ENCODE data around the gene KCTD4.

The KCTD4 gene

GRCh38 chr13:45232591-45232990 lies 31.7 kb upstream of the KCTD4 start:
- Histone ChIP-seq H3K9me2 (replicated peaks; ENCODE audit: insufficient read depth, low read length) (no peaks in the 10 kb centered on the region), H3K36me3 (replicated peaks; ENCODE audit: insufficient read depth, low read length) (no peaks in the 10 kb centered on the region), H3K4me1 (ENCODE audit: low read length) (no peaks in the 10 kb centered on the region), H3K9me3 (replicated peaks; ENCODE audit: insufficient read depth, low read length) (no peaks in the 10 kb centered on the region), H4K20me1 (ENCODE audit: insufficient read depth, low read length) (no peaks in the 10 kb centered on the region), H3K4me3 (ENCODE audit: low read length) (no peak overlapping the region), H3K9ac (ENCODE audit: low read length) (no peak overlapping the region), H3K79me2 (ENCODE audit: low read length) (no peaks in the 10 kb centered on the region), H3K4me2 (ENCODE audit: low read depth, low read length) (no peak overlapping the region), H3F3A (ENCODE audit: insufficient read depth, low read length) (no peaks in the 10 kb centered on the region), H3K27me3 (replicated peaks; ENCODE audit: insufficient read depth, low read length) (no peaks in the 10 kb centered on the region), H2AFZ (ENCODE audit: low read length) (no peak overlapping the region), H3K27ac (ENCODE audit: low read length) (no peak overlapping the region)
- no peak for TF ChIP-seq CTCF (IDR thresholded peaks at IDR 0.05; ENCODE audit: low read length)
- no peak for TF ChIP-seq EZH2 (optimal IDR thresholded peaks at IDR 0.05; ENCODE audit: low read depth, low read length)
- no peak for TF ChIP-seq EZH2phosphoT487 (IDR thresholded peaks at IDR 0.05; ENCODE audit: low read length)
- no peak for DNase-seq

- no peaks in the 10 kb centered on the region for H3K9me2 ChIP-seq (replicated peaks; ENCODE audit: insufficient read depth, low read length)
- H2AFZ ChIP-seq (ENCODE audit: low read length), result no peak overlapping the region
- H3K79me2 ChIP-seq (ENCODE audit: low read length), result no peaks in the 10 kb centered on the region
- no peak for DNase-seq
- no peak overlapping the region for H3K4me2 ChIP-seq (ENCODE audit: low read depth, low read length)
- no peaks in the 10 kb centered on the region for H3K36me3 ChIP-seq (replicated peaks; ENCODE audit: insufficient read depth, low read length)
- no peak overlapping the region for H3K4me3 ChIP-seq (ENCODE audit: low read length)
- no peaks in the 10 kb centered on the region for H3K4me1 ChIP-seq (ENCODE audit: low read length)
- no peaks in the 10 kb centered on the region for H3F3A ChIP-seq (ENCODE audit: insufficient read depth, low read length)
- no peak overlapping the region for H3K9ac ChIP-seq (ENCODE audit: low read length)
- H3K9me3 ChIP-seq (replicated peaks; ENCODE audit: insufficient read depth, low read length), result no peaks in the 10 kb centered on the region
- no peak overlapping the region for H3K27ac ChIP-seq (ENCODE audit: low read length)
- no peaks in the 10 kb centered on the region for H4K20me1 ChIP-seq (ENCODE audit: insufficient read depth, low read length)
- TF ChIP-seq CTCF (IDR thresholded peaks at IDR 0.05; ENCODE audit: low read length) (no peak), EZH2 (optimal IDR thresholded peaks at IDR 0.05; ENCODE audit: low read depth, low read length) (no peak), EZH2phosphoT487 (IDR thresholded peaks at IDR 0.05; ENCODE audit: low read length) (no peak)
- H3K27me3 ChIP-seq (replicated peaks; ENCODE audit: insufficient read depth, low read length), result no peaks in the 10 kb centered on the region
These were observed 30.9 kb upstream of the KCTD4 start for GRCh38 chr13:45231722-45232121.

- Histone ChIP-seq H3K9me2 (replicated peaks; ENCODE audit: insufficient read depth, low read length) (no peaks in the 10 kb centered on the region), H3K4me3 (ENCODE audit: low read length) (no peak overlapping the region), H3F3A (ENCODE audit: insufficient read depth, low read length) (no peaks in the 10 kb centered on the region), H3K36me3 (replicated peaks; ENCODE audit: insufficient read depth, low read length) (no peaks in the 10 kb centered on the region), H2AFZ (ENCODE audit: low read length) (no peak overlapping the region), H3K27me3 (replicated peaks; ENCODE audit: insufficient read depth, low read length) (no peaks in the 10 kb centered on the region), H3K4me1 (ENCODE audit: low read length) (no peaks in the 10 kb centered on the region), H3K79me2 (ENCODE audit: low read length) (no peaks in the 10 kb centered on the region), H3K27ac (ENCODE audit: low read length) (no peak overlapping the region), H3K9me3 (replicated peaks; ENCODE audit: insufficient read depth, low read length) (no peaks in the 10 kb centered on the region), H4K20me1 (ENCODE audit: insufficient read depth, low read length) (no peaks in the 10 kb centered on the region), H3K9ac (ENCODE audit: low read length) (no peak overlapping the region), H3K4me2 (ENCODE audit: low read depth, low read length) (no peak overlapping the region)
- no peak for TF ChIP-seq EZH2 (optimal IDR thresholded peaks at IDR 0.05; ENCODE audit: low read depth, low read length)
- TF ChIP-seq CTCF (IDR thresholded peaks at IDR 0.05; ENCODE audit: low read length), result no peak
- TF ChIP-seq EZH2phosphoT487 (IDR thresholded peaks at IDR 0.05; ENCODE audit: low read length), result no peak
- no peak for DNase-seq
These were observed 30.5 kb upstream of the KCTD4 start for GRCh38 chr13:45231305-45231704.

Measured in MM.1S (cell line).